Measurements from ENCODE around the gene ATP5MG.

Gene ATP5MG

GRCh38 chr11:118427707-118428106, 26.3 kb downstream of the ATP5MG start:
- no peaks in the 10 kb centered on the region for H3K36me3 Mint-ChIP-seq (ENCODE audit: low read depth)

GRCh38 chr11:118430956-118431355, 29.6 kb downstream of the ATP5MG start:
- no peak for DNase-seq
- Mint-ChIP-seq H3K4me1 (peaks cover 36% of the 10 kb centered on the region), H3K27ac (no peak overlapping the region), H3K4me3 (no peak overlapping the region), H3K27me3 (ENCODE audit: low read depth, poor library complexity) (peaks cover 11% of the 10 kb centered on the region), H3K36me3 (ENCODE audit: low read depth) (no peaks in the 10 kb centered on the region), H3K9me3 (no peaks in the 10 kb centered on the region)
- no peak for TF ChIP-seq CTCF (IDR thresholded peaks at IDR 0.05)

More at GRCh38 chr11:118427707-118428106, 26.3 kb downstream of the ATP5MG start:
- no peak for TF ChIP-seq CTCF (IDR thresholded peaks at IDR 0.05)
- Mint-ChIP-seq H3K4me3 (no peak overlapping the region), H3K27me3 (ENCODE audit: low read depth, poor library complexity) (peaks cover 17% of the 10 kb centered on the region), H3K9me3 (no peaks in the 10 kb centered on the region), H3K27ac (no peak overlapping the region), H3K4me1 (peaks cover 20% of the 10 kb centered on the region)
- DNase-seq, result no peak

GRCh38 chr11:118434123-118434552, 32.7 kb downstream of the ATP5MG start:
- Mint-ChIP-seq H3K27me3 (ENCODE audit: low read depth, poor library complexity) (peaks cover 5% of the 10 kb centered on the region), H3K4me3 (peak overlapping the region; percentile 87), H3K9me3 (no peaks in the 10 kb centered on the region), H3K27ac (peak overlapping the region; percentile 45), H3K36me3 (ENCODE audit: low read depth) (no peaks in the 10 kb centered on the region), H3K4me1 (peaks cover 36% of the 10 kb centered on the region)
- DNase-seq, result no peak
- TF ChIP-seq CTCF (IDR thresholded peaks at IDR 0.05), result no peak

GRCh38 chr11:118434553-118435289, 33.3 kb downstream of the ATP5MG start:
- Mint-ChIP-seq H3K4me3 (peak overlapping the region; percentile 87), H3K27ac (peak overlapping the region; percentile 99), H3K9me3 (no peaks in the 10 kb centered on the region), H3K4me1 (peaks cover 42% of the 10 kb centered on the region), H3K27me3 (ENCODE audit: low read depth, poor library complexity) (peaks cover 5% of the 10 kb centered on the region), H3K36me3 (ENCODE audit: low read depth) (no peaks in the 10 kb centered on the region)
- peak; percentile 62 for DNase-seq
- no peak for TF ChIP-seq CTCF (IDR thresholded peaks at IDR 0.05)

- Mint-ChIP-seq H3K4me1 (peaks cover 49% of the 10 kb centered on the region), H3K4me3 (peak overlapping the region; percentile 87), H3K36me3 (ENCODE audit: low read depth) (no peaks in the 10 kb centered on the region), H3K27ac (peak overlapping the region; percentile 99), H3K27me3 (ENCODE audit: low read depth, poor library complexity) (peaks cover under 1% of the 10 kb centered on the region), H3K9me3 (no peaks in the 10 kb centered on the region)
- DNase-seq, result peak; percentile 81
- no peak for TF ChIP-seq CTCF (IDR thresholded peaks at IDR 0.05)
These were observed 34.0 kb downstream of the ATP5MG start for GRCh38 chr11:118435290-118435892.

All from nephron progenitor cell (in vitro differentiated cells).